ENCODE measurements around the gene REG1A.

REG1A gene

GRCh38 chr2:79120194-79120713, at the start of gene REG1A:
REG1A (plus strand) TSS chr2:79120488; CDS start chr2:79120862, 374 bp downstream.
- DNase-seq (ENCODE audit: low read depth in 1 of 2, low spot score in 1 of 2): no peak

- DNase-seq (ENCODE audit: low read depth in 1 of 2, low spot score in 1 of 2): no peak
Measured at GRCh38 chr2:79071078-79071477, 49.2 kb upstream of the REG1A start.

- DNase-seq (ENCODE audit: low read depth in 1 of 2, low spot score in 1 of 2): no peak
Measured at GRCh38 chr2:79082987-79083386, 37.3 kb upstream of the REG1A start.

- no peak for DNase-seq (ENCODE audit: low read depth in 1 of 2, low spot score in 1 of 2)
Measured at GRCh38 chr2:79083597-79084251, 36.6 kb upstream of the REG1A start.

GRCh38 chr2:79084495-79085135, 35.7 kb upstream of the REG1A start:
- no peak for DNase-seq (ENCODE audit: low read depth in 1 of 2, low spot score in 1 of 2)

- no peak for DNase-seq (ENCODE audit: low read depth in 1 of 2, low spot score in 1 of 2)
Measured at GRCh38 chr2:79085382-79085781, 34.9 kb upstream of the REG1A start.

GRCh38 chr2:79086255-79086654, 34.0 kb upstream of the REG1A start:
- no peak for DNase-seq (ENCODE audit: low read depth in 1 of 2, low spot score in 1 of 2)

- DNase-seq (ENCODE audit: low read depth in 1 of 2, low spot score in 1 of 2): no peak
Measured at GRCh38 chr2:79087785-79088364, 32.4 kb upstream of the REG1A start, which contains the start of gene REG1B. REG1B (minus strand) TSS chr2:79087993; CDS start chr2:79087612, 381 bp downstream.

GRCh38 chr2:79090693-79091092, 29.6 kb upstream of the REG1A start:
- no peak for DNase-seq (ENCODE audit: low read depth in 1 of 2, low spot score in 1 of 2)

- no peak for DNase-seq (ENCODE audit: low read depth in 1 of 2, low spot score in 1 of 2)
Measured at GRCh38 chr2:79097843-79098242, 22.4 kb upstream of the REG1A start.

GRCh38 chr2:79099140-79099686, 21.1 kb upstream of the REG1A start:
- DNase-seq (ENCODE audit: low read depth in 1 of 2, low spot score in 1 of 2): no peak

- no peak for DNase-seq (ENCODE audit: low read depth in 1 of 2, low spot score in 1 of 2)
Measured at GRCh38 chr2:79100285-79100684, 20.0 kb upstream of the REG1A start.

- no peak for DNase-seq (ENCODE audit: low read depth in 1 of 2, low spot score in 1 of 2)
Measured at GRCh38 chr2:79101024-79101423, 19.3 kb upstream of the REG1A start.

- DNase-seq (ENCODE audit: low read depth in 1 of 2, low spot score in 1 of 2): no peak
Measured at GRCh38 chr2:79103214-79103613, 17.1 kb upstream of the REG1A start.

GRCh38 chr2:79105259-79105658, 15.0 kb upstream of the REG1A start:
- no peak for DNase-seq (ENCODE audit: low read depth in 1 of 2, low spot score in 1 of 2)

GRCh38 chr2:79112269-79112668, 8.0 kb upstream of the REG1A start:
- DNase-seq (ENCODE audit: low read depth in 1 of 2, low spot score in 1 of 2): no peak

GRCh38 chr2:79114797-79115494, 5.3 kb upstream of the REG1A start:
- no peak for DNase-seq (ENCODE audit: low read depth in 1 of 2, low spot score in 1 of 2)

- DNase-seq (ENCODE audit: low read depth in 1 of 2, low spot score in 1 of 2): no peak
Measured at GRCh38 chr2:79116997-79117928, 3.0 kb upstream of the REG1A start.

- no peak for DNase-seq (ENCODE audit: low read depth in 1 of 2, low spot score in 1 of 2)
Measured at GRCh38 chr2:79122676-79123075, 2.4 kb downstream of the REG1A start.

Measured in activated CD4-positive, alpha-beta T cell treated with anti-CD3 and anti-CD28 coated beads, Interleukin-2, amount 50 U/mL, for 24 hours (primary cell).